ENCODE results near the gene DUOXA2.

- TF ChIP-seq, protein P1, sequence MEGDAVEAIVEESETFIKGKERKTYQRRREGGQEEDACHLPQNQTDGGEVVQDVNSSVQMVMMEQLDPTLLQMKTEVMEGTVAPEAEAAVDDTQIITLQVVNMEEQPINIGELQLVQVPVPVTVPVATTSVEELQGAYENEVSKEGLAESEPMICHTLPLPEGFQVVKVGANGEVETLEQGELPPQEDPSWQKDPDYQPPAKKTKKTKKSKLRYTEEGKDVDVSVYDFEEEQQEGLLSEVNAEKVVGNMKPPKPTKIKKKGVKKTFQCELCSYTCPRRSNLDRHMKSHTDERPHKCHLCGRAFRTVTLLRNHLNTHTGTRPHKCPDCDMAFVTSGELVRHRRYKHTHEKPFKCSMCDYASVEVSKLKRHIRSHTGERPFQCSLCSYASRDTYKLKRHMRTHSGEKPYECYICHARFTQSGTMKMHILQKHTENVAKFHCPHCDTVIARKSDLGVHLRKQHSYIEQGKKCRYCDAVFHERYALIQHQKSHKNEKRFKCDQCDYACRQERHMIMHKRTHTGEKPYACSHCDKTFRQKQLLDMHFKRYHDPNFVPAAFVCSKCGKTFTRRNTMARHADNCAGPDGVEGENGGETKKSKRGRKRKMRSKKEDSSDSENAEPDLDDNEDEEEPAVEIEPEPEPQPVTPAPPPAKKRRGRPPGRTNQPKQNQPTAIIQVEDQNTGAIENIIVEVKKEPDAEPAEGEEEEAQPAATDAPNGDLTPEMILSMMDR (IDR thresholded peaks at IDR 0.05): no peak
- no peak for TF ChIP-seq EP300 (IDR thresholded peaks at IDR 0.05)
- TF ChIP-seq TP53 (CRISPR knock-in tag; IDR thresholded peaks at IDR 0.05): no peak
- TF ChIP-seq MYC (IDR thresholded peaks at IDR 0.05; ENCODE audit: borderline replicate concordance, low read length): no peak
- no peak for TF ChIP-seq USF2 (IDR thresholded peaks at IDR 0.05)
- no peak for TF ChIP-seq POLR2A (IDR thresholded peaks at IDR 0.05; ENCODE audit: low read length)
- TF ChIP-seq CBX2 (IDR thresholded peaks at IDR 0.05; ENCODE audit: borderline replicate concordance, low read depth): no peak
- TF ChIP-seq CBX8 (IDR thresholded peaks at IDR 0.05): no peak
Measured at GRCh38 chr15:45101749-45102148, 12.4 kb upstream of the DUOXA2 start.
